Activated CD4-positive, alpha-beta T cell treated with anti-CD3 and anti-CD28 coated beads, Interleukin-2, Interleukin-4, amounts not matched to agents 100 ng/mL and 50 ng/mL, durations not matched to agents 16 hours and 8 hours (primary cell): ENCODE data around the gene ADD1.
A peak's percentile ranks its signal among the peaks of the same experiment; 100 is the strongest.
"Not testable (repeated sequence)": the region's sequence is repeated elsewhere in the genome, so short reads cannot be mapped to it uniquely, and the experiment has no call there.

Source experiments
- DNase-seq: peaks from one replicate; pipeline ENCODE4 v3.0.0-alpha.2; 2020; ENCODE audit warnings: low spot score

ADD1 gene

DNA sequence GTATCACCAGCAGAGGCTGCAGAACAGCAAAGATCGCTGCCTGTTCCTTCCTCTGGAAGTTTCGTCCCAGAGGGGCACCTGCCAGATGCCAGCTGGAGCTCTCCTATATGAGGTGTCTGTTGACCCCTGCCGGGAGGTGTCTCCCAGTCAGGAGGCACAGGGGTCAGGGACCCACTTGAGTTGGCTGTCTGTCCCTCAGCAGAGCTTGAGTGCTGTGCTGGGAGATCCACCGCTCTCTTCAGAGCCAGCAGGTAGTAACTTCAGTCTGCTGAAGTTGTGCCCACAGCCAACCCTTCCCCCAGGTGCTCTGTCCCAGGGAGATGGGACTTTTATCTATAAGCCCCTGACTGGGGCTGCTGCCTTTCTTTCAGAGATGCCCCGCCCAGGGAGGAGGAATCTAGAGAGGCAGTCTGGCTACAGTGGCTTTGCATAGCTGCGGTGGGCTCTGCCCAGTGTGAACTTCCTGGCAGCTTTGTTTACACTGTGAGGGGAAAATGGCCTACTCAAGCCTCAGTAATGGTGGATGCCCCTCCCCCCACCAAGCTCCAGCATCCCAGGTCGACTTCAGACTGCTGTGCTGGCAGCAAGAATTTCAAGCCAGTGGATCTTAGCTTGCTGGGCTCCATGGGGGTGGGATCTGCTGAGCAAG, 78.9 kb downstream of the ADD1 start:
- DNase-seq, result not testable (repeated sequence)

DNA sequence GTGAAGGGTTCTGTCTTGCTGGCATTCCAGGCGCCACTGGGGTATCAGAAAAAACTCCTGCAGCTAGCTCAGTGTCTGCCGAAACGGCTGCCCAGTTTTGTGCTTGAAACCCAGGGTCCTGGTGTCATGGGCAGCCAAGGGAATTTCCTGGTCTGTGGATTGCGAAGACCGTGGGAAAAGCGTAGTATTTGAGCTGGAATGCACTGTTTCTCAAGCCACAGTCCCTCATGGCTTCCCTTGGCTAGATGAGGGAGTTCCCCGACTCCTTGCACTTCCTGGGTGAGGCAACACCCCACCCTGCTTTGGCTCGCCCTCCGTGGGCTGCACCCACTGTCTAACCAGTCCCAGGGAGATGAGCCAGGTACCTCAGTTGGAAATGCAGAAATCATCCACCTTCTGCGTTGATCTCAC, 79.5 kb downstream of the ADD1 start:
- DNase-seq, result no peak

DNA sequence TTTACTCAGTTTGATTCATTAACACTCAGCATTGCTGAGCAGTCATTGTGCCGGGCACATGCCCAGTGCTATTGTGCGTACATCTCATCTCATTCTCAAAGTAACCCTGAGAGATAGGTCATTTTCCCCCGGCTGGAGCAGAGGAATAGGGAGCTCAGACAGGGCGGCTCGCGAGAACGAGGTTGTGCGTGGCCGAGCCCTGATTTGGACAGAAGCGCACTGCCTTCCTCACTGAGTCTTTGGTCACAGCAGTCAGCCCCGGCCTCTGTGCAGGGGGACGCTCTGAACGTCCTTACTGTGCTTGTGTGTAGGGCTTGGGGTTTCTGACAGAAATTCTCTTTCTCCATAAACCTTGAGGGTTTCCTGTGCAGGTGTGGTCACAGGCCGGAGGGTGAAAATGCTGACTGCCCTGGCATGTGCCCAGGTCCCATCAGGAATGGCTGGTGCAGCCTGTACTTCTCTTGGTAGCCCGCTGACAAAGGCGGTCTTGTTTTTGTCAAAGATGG, 80.1 kb downstream of the ADD1 start:
- DNase-seq, result no peak

DNA sequence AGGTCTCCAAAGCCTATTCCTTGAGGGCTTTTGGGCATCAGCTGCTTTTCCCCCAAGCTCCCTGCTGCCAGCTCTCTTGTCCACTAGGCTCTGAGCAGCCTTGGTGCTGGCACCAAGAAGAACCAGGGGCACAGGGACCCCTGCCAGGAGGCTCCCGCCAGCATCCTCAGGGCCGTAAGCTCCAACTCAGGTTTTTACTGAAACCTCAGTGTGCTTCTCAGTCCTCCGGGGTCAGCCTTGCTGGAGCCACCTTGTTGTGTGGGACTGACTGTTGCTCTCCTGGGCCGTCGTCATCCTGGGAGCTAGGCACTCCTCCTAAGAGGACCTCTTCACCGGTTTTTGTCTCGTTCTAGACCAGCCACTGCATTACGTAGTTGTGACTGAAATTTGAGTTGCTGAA, 80.6 kb downstream of the ADD1 start:
- no peak for DNase-seq

DNA sequence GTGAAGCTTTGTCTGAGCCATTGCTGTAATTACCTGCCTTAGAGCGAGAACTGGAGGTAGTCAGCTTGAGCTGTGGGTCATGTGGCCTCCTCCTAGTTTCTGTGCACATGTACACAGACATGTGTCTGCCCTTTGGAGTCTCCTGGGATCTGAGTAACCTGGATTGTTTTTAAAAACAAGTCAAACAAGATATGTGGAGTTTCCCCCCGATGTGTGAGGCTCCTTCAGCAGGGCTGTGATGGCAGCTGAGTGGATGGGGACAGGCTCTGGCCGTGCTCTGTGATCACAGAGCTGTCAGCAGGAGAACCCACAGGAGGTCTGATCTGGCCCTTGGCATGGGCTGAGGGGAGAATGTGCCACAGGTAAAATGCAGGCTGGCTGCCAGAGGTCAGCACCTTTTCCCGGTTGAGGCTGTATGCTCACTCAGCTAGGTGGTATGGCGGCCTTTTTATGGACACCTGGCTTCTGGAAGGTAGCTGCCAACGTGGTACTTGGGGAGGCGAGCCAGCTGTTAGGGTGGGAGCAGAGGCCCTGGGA, 81.2 kb downstream of the ADD1 start:
- DNase-seq, result no peak

DNA sequence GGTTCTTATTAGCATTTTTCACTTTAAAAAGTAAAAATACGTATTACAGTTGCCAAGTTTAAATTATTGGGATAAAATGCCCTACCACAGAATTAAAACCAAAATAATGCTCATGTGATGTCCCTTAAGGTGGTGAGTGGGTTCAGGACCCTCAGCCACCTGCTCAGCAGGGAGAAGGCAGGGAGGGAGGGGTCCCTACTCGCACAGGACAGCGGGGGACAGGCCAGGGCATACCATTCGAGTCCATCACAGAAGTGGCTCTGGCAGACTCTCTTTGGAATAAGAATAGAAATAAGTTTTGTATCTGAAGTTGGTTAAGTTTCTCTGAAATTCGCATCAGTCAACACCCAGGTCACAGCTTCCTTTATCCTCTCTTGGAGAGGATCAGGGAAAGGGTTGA, 81.9 kb downstream of the ADD1 start:
- DNase-seq, result no peak

DNA sequence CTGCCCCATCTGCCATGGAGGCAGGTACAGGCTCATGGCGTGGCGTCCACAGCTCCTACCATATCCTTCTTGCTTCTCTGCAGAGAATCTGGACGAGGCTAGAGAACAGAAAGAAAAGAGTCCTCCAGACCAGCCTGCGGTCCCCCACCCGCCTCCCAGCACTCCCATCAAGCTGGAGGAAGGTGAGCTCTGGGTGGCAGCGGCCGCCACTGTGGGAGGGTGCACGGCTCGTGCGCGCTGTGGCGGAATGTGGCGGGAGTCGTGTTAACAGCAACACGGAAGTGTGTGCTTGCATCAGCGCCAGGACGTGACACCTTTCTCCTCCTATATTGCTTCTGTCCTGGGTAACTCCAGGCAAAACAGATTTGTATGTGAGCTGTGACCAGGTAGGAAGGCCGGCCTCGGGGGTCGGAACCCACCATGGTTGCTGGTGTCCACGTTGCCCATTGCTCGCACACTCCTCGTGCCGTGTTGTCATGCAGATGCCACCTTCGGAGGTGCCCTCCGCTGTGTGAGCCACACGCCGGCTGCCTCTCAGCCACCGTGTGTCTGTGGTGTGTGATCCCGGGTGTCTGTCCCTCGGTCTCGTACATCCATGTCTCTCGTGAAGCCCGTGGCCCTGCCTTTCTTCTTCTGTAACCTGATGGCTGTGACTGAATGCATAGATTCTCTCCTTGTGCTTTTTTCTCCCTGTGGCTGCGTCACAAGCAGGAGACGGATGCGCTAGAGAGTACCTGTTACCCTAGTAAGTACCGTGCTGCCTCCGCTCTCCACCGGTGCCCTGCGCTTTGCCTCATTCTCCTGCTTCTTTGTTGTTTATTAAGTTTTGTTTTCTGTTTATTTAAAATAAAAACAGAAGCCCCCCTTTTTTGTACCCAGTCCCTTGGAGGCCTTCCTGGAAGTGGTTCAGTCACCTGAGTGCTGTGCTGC, 82.6 kb downstream of the ADD1 start:
- DNase-seq, result no peak

DNA sequence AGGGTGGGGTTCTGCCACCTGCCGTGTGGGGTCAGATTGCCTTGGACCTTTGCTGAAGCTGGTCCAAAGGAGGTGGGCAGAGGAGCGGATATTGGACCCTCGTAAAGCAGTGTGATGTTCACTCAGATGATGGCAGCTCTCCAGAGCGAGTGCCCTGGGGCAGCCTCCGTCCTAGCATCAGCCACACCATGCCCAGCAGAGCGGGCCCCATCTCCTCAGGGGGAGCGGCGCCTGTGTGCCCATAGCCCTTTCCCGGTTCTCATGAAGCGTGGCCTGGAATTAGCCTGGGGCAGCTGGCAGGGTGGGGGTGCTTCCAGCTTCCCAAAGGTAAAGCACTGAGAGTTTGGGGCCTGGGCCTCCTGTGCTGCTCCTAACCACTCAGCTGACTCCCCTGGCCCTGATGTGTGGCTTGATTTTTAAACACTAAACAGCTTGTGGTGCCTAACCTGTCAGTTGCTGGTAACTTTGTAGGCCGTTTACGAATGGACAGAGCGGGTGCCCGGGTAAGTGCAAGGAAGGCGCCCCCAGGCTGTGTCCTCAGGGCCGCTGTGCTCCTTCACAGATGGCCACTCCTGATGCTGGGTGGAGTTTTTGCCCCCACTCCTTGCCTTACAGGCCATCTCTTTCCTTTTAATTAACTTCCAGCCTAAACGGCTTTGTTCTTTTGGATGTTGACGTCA, 83.5 kb downstream of the ADD1 start:
- DNase-seq, result no peak

DNA sequence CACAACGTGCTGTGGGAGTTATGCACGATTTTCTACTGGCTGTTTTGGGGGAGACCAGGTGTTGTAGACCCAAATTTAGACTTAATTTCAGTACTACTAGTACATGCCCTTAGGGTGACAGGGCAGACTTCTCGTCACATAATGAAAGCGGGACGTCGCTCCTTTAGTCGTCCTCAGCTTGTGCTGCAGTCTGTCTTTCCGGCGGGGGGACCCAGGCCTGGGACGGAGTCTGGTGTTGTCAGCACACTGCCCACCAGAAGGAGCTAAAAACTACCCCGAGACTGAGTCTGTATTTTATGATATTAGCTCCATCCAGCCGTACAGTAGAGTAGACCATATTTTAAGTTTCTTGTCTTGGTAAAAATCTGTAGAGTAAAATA, 84.0 kb downstream of the ADD1 start:
- no peak for DNase-seq

DNA sequence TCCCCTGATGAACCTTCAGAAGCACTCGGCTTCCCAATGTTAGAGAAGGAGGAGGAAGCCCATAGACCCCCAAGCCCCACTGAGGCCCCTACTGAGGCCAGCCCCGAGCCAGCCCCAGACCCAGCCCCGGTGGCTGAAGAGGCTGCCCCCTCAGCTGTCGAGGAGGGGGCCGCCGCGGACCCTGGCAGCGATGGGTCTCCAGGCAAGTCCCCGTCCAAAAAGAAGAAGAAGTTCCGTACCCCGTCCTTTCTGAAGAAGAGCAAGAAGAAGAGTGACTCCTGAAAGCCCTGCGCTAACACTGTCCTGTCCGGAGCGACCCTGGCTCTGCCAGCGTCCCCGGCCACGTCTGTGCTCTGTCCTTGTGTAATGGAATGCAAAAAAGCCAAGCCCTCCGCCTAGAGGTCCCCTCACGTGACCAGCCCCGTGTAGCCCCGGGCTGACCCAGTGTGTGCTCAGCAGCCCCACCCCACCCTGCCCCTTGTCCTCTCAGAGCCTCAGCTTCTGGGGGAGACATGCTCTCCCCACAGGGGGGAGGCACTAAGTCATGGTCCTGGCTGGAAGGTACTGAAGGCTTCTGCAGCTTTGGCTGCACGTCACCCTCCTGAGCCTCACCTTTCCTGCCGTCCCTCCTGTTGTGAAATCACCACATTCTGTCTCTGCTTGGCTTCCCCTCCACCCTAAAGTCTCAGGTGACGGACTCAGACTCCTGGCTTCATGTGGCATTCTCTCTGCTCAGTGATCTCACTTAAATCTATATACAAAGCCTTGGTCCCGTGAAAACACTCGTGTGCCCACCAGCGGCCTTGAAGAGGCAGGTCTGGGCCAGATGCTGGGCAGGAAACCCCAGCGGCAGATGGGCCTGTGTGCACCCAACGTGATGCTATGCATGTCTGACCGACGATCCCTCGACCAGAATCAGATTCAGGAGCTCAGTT, 84.9 kb downstream of the ADD1 start:
- DNase-seq, result no peak

DNA sequence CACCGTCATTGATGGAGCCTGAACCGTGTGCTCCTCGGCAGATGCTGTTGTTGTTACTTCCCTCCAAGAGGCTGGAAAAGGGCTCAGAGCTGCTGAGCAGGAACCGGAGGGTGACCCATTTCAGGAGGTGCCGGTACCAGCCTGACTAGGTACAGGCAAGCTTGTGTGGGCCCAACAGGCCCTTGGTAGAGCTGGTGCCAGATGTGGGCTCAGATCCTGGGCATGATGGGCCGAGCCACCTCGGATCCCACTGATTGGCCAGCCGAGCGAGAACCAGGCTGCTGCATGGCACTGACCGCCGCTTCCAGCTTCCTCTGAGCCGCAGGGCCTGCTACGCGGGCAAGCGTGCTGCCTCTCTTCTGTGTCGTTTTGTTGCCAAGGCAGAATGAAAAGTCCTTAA, 85.8 kb downstream of the ADD1 start:
- DNase-seq, result no peak

DNA sequence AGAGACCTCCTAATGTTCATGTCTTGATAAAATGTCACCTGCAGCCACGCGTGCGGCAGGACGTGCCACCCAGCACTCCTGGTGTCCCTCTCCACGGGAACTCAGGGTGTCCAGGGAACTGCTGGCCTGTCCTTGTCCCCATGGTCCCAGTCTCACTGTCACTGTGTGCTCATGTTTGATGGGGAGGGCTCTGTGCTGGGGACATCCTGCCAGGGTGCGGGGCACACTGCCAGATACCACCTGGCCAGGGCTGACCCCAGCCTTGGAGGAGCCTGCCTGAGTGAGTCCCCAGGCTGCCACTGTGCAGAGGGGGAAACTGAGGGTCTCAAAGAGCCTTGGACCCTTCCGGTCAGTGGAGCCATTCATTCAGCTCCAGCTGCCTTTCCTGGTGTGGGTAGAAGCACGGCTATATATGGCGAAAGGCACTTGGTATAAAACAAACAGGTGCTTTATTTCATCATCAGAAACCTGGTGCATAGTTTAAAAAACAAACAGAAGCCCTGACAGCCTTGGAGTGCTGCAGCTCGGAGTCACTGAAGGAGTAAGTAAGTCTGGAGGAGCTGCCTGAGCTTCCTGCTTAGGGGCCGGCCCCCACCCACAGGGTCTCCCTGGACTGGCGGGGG, 86.6 kb downstream of the ADD1 start:
- no peak for DNase-seq

DNA sequence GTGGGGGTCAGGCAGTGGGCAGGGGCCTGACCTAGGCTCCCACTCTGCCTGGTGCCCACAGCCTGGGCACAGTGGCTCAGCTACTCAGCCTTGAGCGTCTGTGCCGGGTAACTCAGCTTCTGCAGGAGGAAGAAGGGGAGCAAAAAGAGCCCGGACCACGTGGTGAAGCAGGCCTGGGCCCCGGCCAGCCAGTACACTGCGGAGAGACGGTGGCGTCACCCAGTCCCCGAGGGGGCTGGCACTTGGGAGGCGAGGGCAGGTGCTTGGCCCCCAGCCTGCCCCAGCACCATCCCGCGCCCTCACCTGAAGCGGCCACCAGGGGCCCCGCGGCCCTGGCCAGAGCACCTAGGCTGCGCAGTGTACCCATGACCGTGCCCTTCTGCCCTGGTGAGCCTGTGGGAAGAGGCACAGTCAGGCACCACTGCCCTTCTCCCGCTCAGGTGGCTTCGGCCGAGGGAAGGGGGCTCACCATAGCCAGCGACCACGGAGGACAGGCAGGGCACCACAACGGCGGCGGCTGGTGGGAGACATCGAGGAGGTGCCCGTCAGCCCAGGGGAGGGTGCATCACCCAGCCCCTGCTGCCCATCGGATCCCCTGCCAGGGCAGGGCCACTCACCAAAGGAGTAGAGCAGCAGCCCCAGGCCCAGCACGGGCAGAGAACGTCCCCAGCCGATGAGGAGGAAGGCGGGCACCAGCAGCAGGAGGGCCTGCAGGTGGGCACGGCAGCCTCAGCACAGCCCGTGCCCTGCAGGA, 87.3 kb downstream of the ADD1 start:
- DNase-seq, result no peak

DNA sequence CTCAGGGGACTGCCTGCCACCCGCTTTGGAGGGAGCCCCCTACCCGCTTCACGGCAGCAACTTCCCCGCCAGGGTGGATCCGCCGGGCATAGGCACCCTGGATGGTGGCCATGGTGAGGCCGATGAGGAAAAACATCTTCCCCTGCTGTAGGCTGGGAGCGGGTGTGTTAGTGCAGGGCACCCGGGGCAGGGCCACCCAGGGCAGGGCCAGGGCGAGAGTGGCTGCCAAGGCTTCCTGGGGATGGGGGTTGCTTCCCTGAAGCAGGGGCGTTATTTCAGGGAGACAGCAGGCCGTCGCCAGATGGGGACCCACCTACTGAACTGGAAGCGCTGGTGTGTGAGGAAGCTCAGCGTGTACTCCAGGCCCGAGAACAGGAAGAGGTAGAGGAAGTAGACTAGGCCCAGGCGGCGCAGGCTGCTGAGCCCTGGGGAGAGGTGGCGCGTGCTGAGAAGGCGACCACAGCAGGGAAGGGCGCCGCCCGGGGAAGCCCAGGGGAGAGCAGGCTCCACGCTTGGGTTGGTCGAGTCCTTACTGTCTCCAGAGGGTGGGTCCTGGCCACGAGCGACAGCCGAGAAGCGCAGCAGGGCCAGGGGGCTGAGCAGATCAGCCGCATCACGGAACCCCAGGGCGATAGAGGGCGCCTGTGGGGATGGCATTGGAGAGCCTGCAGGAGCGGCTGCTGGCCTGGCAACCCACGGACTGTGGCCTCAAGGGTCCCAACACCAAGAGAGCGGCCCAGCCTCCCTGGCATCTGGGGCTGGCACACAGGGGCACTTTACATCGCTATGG, 88.1 kb downstream of the ADD1 start:
- DNase-seq, result peak; percentile 71

DNA sequence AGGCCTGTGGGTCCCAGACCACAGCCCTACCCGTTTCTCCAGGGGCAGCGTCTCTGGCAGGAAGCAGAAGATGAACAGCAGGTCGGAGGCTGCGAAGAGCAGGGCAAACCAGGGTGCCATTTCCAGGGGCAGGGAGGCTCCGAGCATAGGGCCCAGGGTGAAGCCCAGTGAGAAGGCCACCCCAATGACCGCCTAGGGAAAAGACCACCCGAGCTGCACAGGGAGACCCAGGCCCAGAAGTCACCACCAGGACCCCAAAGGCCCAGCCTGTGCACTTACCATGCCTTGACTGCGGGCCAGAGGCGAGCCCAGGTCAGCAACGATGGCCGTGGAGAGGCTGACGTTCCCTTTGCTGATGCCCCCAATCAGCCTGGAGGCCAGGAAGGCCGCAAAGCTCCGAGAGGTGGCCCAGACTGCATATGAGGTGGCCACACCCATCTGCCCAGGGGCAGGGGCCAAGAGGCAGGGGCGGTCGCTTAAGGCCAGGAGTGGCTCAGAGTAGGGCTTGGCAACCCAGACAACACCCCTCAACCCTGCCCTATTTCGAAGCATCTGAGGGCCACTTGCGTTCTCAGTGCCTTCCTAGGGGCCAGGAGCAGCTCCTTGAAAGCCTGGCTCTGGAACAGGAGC, 88.8 kb downstream of the ADD1 start:
- no peak for DNase-seq

DNA sequence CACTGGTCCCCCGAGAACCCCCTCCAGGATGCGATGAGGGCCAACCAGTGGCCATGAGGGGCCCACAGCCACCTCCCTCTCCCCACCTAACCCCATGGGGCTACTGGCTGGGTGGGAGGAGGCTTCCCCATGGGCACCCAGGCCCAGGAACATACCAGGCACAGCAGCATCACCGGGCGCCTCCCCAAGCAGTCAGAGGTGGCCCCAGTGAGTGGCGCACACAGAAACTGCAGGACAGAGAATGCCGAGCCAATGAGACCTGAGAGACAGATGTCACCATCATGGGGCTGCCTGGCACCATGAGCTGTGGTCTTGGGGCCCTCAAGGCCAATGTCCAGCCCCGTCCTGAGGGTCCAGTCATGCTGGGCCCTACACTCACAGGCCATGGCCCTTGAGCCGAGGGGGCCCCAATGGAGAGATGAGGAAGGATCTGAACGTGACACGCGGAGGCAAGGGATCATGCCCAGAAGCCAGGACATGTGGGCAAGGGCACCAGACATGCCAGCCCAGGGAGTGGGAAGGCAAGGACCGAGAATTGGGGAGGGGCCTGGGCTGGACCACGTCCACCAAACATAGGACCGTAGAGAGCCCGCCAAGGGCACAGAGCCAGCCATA, 89.4 kb downstream of the ADD1 start:
- DNase-seq, result no peak

DNA sequence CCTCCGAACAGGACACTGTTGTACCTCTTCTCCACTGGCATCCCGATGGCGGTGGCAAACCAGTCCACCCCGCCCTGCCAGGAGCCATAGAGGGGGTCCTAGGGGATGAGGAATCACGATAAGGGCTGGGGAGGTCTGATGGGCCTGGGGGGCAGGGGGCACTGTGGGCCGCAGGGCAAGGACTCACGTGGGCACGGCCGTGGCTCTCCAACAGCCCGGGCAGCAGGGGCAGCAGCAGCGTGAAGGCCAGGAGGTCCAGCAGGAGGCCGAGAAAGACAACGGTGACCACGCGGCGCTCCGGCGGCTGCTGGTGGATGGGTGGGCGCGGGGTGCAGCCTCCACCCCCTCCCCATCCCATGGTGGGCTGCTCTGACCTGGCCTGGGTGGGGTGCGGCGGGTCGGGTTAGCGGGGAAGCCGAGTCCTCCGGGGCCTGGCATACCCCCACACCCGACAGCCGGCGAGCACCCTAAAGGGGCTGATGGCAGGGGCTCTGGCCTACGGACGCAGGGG, 90.0 kb downstream of the ADD1 start:
- DNase-seq, result no peak
